ENCODE results near the gene SAMMSON. TPM values are rescaled to one million over a fixed set of nuclear protein-coding genes. Genes with fewer than 3 reads are reported as not detected.

Gene SAMMSON
- polyA plus RNA-seq, 1 experiment, result not detected

- POLR2A ChIA-PET, result no interaction called here
- CTCF ChIA-PET, result no interaction called here
- Histone ChIP-seq H3K27me3 (ENCODE audit: control insufficient read depth, insufficient read depth, low read length) (no peaks in the 10 kb centered on the region), H3K36me3 (ENCODE audit: control insufficient read depth, insufficient read depth, low read length) (no peaks in the 10 kb centered on the region), H3K4me3 (ENCODE audit: low read depth, low read length) (no peak overlapping the region)
- no peak for DNase-seq (ENCODE audit: low read depth)
- TF ChIP-seq CTCF (IDR thresholded peaks at IDR 0.05; ENCODE audit: insufficient read depth, low read depth, low read length), result no peak
Observed at GRCh38 chr3:70114431-70114830, 114.9 kb downstream of the SAMMSON start.

DNA sequence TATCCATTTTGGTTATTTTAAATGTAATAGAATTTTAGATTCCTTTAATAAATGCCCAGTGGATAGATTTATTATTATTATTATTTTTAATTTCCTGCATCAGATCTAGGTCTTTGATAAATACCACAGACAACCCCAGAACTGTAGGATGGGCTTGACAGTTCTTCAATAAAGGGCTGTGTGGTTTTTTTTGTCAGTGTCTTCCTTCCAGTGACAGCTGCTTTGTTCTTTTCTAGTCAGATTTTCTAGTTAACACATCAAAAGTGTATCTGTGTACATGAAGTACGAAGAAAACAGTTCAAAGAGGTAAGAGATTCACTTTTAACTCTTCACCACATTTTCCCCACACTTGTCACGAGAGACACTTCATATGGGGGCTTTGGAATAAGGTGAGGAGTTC is 120.3 kb downstream of the SAMMSON start:
- H3K27me3 ChIP-seq (ENCODE audit: control insufficient read depth, insufficient read depth, low read length), result no peaks in the 10 kb centered on the region
- CTCF ChIA-PET, result interaction anchor here (1.1 to 1.9 kb wide), 6 partner anchors 10 to 236 kb away, joined by 4 to 9 read pairs (median 4); no protein-coding TSS in a partner anchor
- POLR2A ChIA-PET, result no interaction called here
- no peak overlapping the region for H3K4me3 ChIP-seq (ENCODE audit: low read depth, low read length)
- no peak for TF ChIP-seq CTCF (IDR thresholded peaks at IDR 0.05; ENCODE audit: insufficient read depth, low read depth, low read length)
- no peak for DNase-seq (ENCODE audit: low read depth)
- no peaks in the 10 kb centered on the region for H3K36me3 ChIP-seq (ENCODE audit: control insufficient read depth, insufficient read depth, low read length)
